Astrocyte (in vitro differentiated cells and primary cell): ENCODE results near the gene TBC1D3B. TPM values are rescaled to one million over a fixed set of nuclear protein-coding genes. Genes with fewer than 3 reads are reported as not detected.
"Not testable (repeated sequence)": the region's sequence is repeated elsewhere in the genome, so short reads cannot be mapped to it uniquely, and the experiment has no call there.

Source experiments
- DNase-seq: peaks from one replicate; pipeline ENCODE4 v3.0.0-alpha.2; 2010; ENCODE audit warnings: low read depth
- FAIRE-seq: peaks from 2 replicates; lab custom pipeline; 2011; peaks lifted over from hg19 to GRCh38; lab: Jason Lieb, UNC
- H2AFZ ChIP-seq: 2 replicates; pipeline ENCODE4 v1.6.0; 2012; ENCODE audit warnings: low read depth, low read length, inconsistent platforms
- H3K27ac ChIP-seq: 2 replicates; pipeline ENCODE4 v1.5.1; 2011; ENCODE audit warnings: low read depth, low read length, inconsistent platforms
- H3K27me3 ChIP-seq: 2 replicates; pipeline ENCODE4 v1.6.0; 2011; ENCODE audit warnings: low read length, inconsistent platforms; ENCODE audit not compliant: insufficient read depth
- H3K36me3 ChIP-seq: 2 replicates; pipeline ENCODE4 v1.5.1; 2011; ENCODE audit warnings: low read length, inconsistent platforms; ENCODE audit not compliant: insufficient read depth
- H3K4me1 ChIP-seq: 2 replicates; pipeline ENCODE4 v1.5.1; 2011; ENCODE audit warnings: low read length, inconsistent platforms; ENCODE audit not compliant: insufficient read depth
- H3K4me2 ChIP-seq: 2 replicates; pipeline ENCODE4 v1.6.0; 2012; ENCODE audit warnings: low read length, inconsistent platforms
- H3K4me3 ChIP-seq: 2 replicates; pipeline ENCODE4 v1.5.1; 2011; ENCODE audit warnings: low read depth, mild to moderate bottlenecking, low read length, inconsistent platforms; ENCODE audit not compliant: insufficient read depth
- H3K79me2 ChIP-seq: 2 replicates; pipeline ENCODE4 v1.6.0; 2012; ENCODE audit warnings: mild to moderate bottlenecking, low read length, inconsistent platforms; ENCODE audit not compliant: insufficient read depth
- H3K9ac ChIP-seq: 2 replicates; pipeline ENCODE4 v1.6.0; 2012; ENCODE audit warnings: mild to moderate bottlenecking, low read length, inconsistent platforms
- H3K9me3 ChIP-seq: 2 replicates; pipeline ENCODE4 v1.5.1; 2012; ENCODE audit warnings: low read depth, mild to moderate bottlenecking, low read length, inconsistent platforms; ENCODE audit not compliant: insufficient read depth
- H4K20me1 ChIP-seq: 2 replicates; pipeline ENCODE4 v1.6.0; 2012; ENCODE audit warnings: low read length, inconsistent platforms; ENCODE audit not compliant: insufficient read depth
- H3K27ac Mint-ChIP-seq: one replicate; pipeline ENCODE4 v1.8.0; 2021; ENCODE audit warnings: mild to moderate bottlenecking, mixed read lengths; ENCODE audit not compliant: unreplicated experiment
- H3K27me3 Mint-ChIP-seq: one replicate; pipeline ENCODE4 v1.8.0; 2021; ENCODE audit warnings: low read depth, mixed read lengths; ENCODE audit not compliant: unreplicated experiment
- H3K36me3 Mint-ChIP-seq: one replicate; pipeline ENCODE4 v1.8.0; 2021; ENCODE audit warnings: low read depth, mixed read lengths; ENCODE audit not compliant: unreplicated experiment
- H3K4me1 Mint-ChIP-seq: one replicate; pipeline ENCODE4 v1.8.0; 2021; ENCODE audit warnings: low read depth, mixed read lengths; ENCODE audit not compliant: unreplicated experiment
- H3K4me3 Mint-ChIP-seq: one replicate; pipeline ENCODE4 v1.8.0; 2021; ENCODE audit warnings: mild to moderate bottlenecking, moderate library complexity, mixed read lengths; ENCODE audit not compliant: unreplicated experiment
- H3K9me3 Mint-ChIP-seq: one replicate; pipeline ENCODE4 v1.8.0; 2021; ENCODE audit warnings: mild to moderate bottlenecking, mixed read lengths; ENCODE audit not compliant: unreplicated experiment
- CTCF ChIP-seq: IDR thresholded peaks from 2 replicates; pipeline ENCODE4 v1.5.1; 2011; ENCODE audit warnings: low read depth, mild to moderate bottlenecking, inconsistent platforms, low read length, moderate library complexity; ENCODE audit not compliant: insufficient read depth
- EZH2 ChIP-seq: IDR thresholded peaks from 2 replicates; pipeline ENCODE4 v1.6.1; 2012; ENCODE audit warnings: mild to moderate bottlenecking, low read length, inconsistent platforms; ENCODE audit not compliant: insufficient read depth
- total RNA-seq: library from RNA; stranded (reverse); gene quantifications from 2 replicates; pipeline ENCODE4 v1.2.1, GENCODE V29; 2021

TBC1D3B gene
- total RNA-seq, 1 donor from 2014 or later = 9.8 TPM

- H3K4me1 ChIP-seq = peaks cover under 1% of the 10 kb centered on the region
- H3K36me3 ChIP-seq = no peaks in the 10 kb centered on the region
- Mint-ChIP-seq H3K36me3 (no peaks in the 10 kb centered on the region), H3K9me3 (no peaks in the 10 kb centered on the region), H3K4me1 (peaks cover 9% of the 10 kb centered on the region), H3K27ac (no peak overlapping the region), H3K27me3 (peaks cover 36% of the 10 kb centered on the region), H3K4me3 (no peak overlapping the region)
- TF ChIP-seq EZH2 (no peak), CTCF (no peak)
- no peak overlapping the region for H2AFZ ChIP-seq
- no peaks in the 10 kb centered on the region for H4K20me1 ChIP-seq
- DNase-seq (no peak), FAIRE-seq (no peak)
- H3K27me3 ChIP-seq = no peaks in the 10 kb centered on the region
- no peak overlapping the region for H3K4me2 ChIP-seq
- H3K9me3 ChIP-seq = no peaks in the 10 kb centered on the region
- H3K9ac ChIP-seq = no peak overlapping the region
- H3K27ac ChIP-seq = no peak overlapping the region
- no peaks in the 10 kb centered on the region for H3K79me2 ChIP-seq
- H3K4me3 ChIP-seq = no peak overlapping the region
Observed at GRCh38 chr17:36188891-36189306, 12.5 kb upstream of the TBC1D3B start.

GRCh38 chr17:36187943-36188665 is 11.7 kb upstream of the TBC1D3B start:
- not testable (repeated sequence) for H3K9me3 Mint-ChIP-seq, FAIRE-seq, H3K27ac ChIP-seq, DNase-seq, H3K79me2 ChIP-seq, H3K27me3 ChIP-seq, H3K27ac Mint-ChIP-seq, H3K4me3 Mint-ChIP-seq, H3K36me3 Mint-ChIP-seq, H2AFZ ChIP-seq, H3K9ac ChIP-seq, H3K4me3 ChIP-seq, H3K9me3 ChIP-seq, H4K20me1 ChIP-seq, H3K36me3 ChIP-seq, H3K4me1 ChIP-seq, H3K4me2 ChIP-seq, H3K4me1 Mint-ChIP-seq
- peaks cover 39% of the 10 kb centered on the region for H3K27me3 Mint-ChIP-seq

GRCh38 chr17:36186810-36187763 is 10.7 kb upstream of the TBC1D3B start:
- H2AFZ ChIP-seq, DNase-seq, H3K27me3 ChIP-seq, H3K9me3 Mint-ChIP-seq, H3K4me3 ChIP-seq, FAIRE-seq, H3K79me2 ChIP-seq, H3K27ac Mint-ChIP-seq, H3K9me3 ChIP-seq, H3K4me1 Mint-ChIP-seq, H3K36me3 Mint-ChIP-seq, H3K9ac ChIP-seq, H3K36me3 ChIP-seq, H4K20me1 ChIP-seq, H3K4me3 Mint-ChIP-seq, H3K4me2 ChIP-seq, H3K27ac ChIP-seq: not testable (repeated sequence)
- H3K4me1 ChIP-seq = peaks cover 11% of the 10 kb centered on the region
- H3K27me3 Mint-ChIP-seq = peaks cover 45% of the 10 kb centered on the region
